Endothelial cell of umbilical vein (primary cell): ENCODE data around the gene NDUFS5.

Experiments
- CTCF ChIP-seq, 2 donors: IDR thresholded peaks; 1 replicate in 1 of 2; 2 replicates in 1 of 2; pipeline ENCODE4 v1.5.1; 2011; ENCODE audit warnings: low read length in 2 of 2, mild to moderate bottlenecking in 2 of 2, moderate library complexity in 2 of 2, control low read depth in 1 of 2, inconsistent platforms in 1 of 2, low read depth in 1 of 2; ENCODE audit not compliant: insufficient read depth in 1 of 2; ENCODE audit errors: extremely low read depth in 1 of 2
- POLR2A ChIP-seq: IDR thresholded peaks from 2 replicates; pipeline ENCODE4 v1.6.1; 2012; ENCODE audit warnings: low read depth, mild to moderate bottlenecking, control low read depth, low read length

GRCh38 chr1:39063775-39064174, 37.6 kb downstream of the NDUFS5 start:
- TF ChIP-seq CTCF (IDR thresholded peaks at IDR 0.05; ENCODE audit: extremely low read depth in 1 of 2, insufficient read depth in 1 of 2, low read depth in 1 of 2, low read length in 2 of 2), result no peak
- no peak for TF ChIP-seq POLR2A
